CD4-positive, alpha-beta T cell treated with Interleukin-6 for 4 hours (primary cell): Measurements from ENCODE around the gene DUS2.
A peak's percentile ranks its signal among the peaks of the same experiment; 100 is the strongest.
"Not testable (repeated sequence)": the region's sequence is repeated elsewhere in the genome, so short reads cannot be mapped to it uniquely, and the experiment has no call there.

Source experiments
- DNase-seq: peaks from one replicate; pipeline ENCODE4 v3.0.0-alpha.2; 2020; ENCODE audit warnings: mixed read lengths

DUS2 gene

DNA sequence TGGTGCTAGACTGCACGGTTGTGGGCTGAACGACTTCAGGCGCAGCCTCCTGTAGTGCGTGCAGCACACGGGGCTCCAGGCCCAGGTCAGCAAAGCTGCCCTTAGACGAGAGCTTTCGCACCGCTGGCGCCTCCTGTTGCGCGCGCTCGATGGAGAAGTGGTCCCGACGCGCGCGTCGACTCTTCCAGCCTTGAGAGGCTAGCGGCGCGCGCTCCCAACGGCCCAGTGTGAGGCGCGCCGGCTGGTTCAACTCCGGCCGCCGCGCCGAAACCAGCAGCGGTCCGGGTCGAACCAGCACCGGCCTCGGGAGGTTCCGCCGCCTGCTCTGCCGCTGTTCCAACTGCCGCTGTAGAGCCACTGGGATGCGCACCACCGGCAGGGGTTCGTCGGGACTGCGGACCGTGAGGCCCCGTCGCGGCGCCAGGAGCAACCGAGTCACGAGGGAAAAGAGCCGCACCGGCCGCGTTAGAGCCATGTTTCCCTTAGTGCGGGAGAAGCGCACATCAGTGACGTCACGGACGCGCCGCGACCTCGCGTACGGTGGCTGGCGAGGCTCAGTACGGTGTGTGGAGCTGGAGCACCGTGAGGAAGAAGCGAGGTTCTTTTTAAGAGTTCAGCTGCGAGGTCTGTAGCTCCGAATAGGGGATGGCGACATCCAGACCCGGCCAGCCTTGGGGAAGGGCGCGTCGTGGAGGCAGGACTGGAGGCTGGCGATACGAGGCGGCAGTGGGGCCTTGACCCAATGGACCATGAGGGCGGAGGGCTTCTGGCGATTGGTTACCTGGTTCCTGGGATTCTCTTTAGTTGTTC is at the start of gene DUS2, which contains the start of gene DDX28:
DUS2 (plus strand) TSS at position 557 of the 810 bp plus-strand sequence. CDS start 14,740 bp downstream, outside the sequence.
DDX28 (minus strand) TSS at position 505 of the 810 bp plus-strand sequence; CDS start at position 475, 30 bp downstream.
- peak; percentile 93 for DNase-seq

- no peak for DNase-seq
Observed at GRCh38 chr16:67975321-67976105, 47.6 kb upstream of the DUS2 start.

GRCh38 chr16:67976205-67976604 is 46.9 kb upstream of the DUS2 start:
- no peak for DNase-seq

- no peak for DNase-seq
Observed at GRCh38 chr16:67977005-67977404, 46.1 kb upstream of the DUS2 start.

DNA sequence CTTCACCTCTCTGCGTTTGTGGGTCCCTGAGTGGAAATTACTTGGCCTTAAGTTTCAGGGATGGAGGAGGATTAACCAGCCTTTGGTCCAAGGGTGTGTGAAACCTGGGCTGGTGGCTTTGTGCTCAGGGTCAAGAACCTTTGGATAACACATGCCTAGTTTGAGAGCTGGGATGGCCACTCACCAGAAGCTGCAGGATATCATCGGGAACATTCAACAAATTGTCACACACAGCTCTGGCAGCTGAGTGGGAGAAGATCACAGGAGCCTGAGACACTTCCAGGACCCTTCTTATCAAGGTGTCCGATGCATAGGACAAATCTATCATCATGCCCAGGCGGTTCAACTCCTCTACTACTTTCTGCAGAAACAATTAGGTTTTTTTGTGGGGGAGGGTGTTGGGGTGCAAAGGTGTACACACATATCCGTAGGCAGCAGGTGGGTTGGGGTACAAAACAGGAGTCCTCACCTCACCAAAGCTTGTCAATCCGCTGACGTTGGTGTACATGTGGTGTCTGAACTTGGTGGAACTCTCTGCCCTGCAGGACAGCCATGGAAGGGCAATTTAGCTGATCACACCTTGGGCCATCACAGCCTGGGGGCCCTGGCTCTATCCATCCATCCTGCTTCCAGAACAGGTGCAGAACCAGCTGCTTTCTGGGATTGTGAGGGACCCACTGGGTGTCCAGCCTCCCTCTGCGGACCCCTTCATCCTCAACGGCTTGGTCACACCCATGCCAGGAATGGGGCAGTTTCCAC is 45.4 kb upstream of the DUS2 start:
- DNase-seq = no peak

- DNase-seq = peak; percentile 22
Observed at GRCh38 chr16:67979955-67980678, 43.0 kb upstream of the DUS2 start, which contains the start of gene DPEP3. Gene DPEP3, minus strand, starts transcription at chr16:67980499. Its CDS starts 119 bp downstream, at chr16:67980380.

GRCh38 chr16:67982011-67982696 is 40.9 kb upstream of the DUS2 start:
- DNase-seq = no peak

- DNase-seq = no peak
Observed at GRCh38 chr16:67986949-67987348, 36.1 kb upstream of the DUS2 start.

DNA sequence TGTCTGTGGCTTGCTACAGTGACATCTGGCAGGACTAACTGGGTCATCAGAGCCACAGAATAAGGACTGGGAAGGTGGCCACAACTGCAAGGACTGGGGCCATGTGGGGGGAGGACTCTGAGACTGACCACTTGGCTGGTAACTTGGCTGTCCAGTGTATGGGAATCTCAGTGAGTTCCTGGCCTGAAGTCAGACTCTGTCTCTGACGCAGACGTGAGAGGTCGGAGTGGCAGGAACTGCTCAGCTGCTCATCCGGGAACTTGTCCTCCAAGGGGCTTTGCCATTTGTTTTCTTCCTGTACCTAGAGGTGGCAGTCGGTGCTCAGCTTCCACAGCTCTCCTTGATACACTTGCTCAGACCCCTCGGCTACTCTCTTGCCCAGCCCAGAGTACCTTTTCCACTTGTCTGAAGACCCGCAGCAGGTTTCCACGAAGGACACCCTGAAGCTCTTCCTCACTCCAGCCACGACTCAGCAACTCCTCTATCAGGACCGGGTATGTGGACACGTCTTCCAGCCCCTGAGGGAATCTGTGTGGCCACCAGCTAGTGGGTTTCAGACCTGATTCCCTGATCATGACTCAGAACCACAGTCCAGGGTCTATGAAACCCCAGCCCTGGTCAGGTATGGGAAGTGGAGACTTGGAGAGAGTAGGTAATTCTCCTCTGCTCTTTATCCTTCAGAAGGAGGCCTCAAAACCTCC is 35.5 kb upstream of the DUS2 start:
- DNase-seq = no peak

DNA sequence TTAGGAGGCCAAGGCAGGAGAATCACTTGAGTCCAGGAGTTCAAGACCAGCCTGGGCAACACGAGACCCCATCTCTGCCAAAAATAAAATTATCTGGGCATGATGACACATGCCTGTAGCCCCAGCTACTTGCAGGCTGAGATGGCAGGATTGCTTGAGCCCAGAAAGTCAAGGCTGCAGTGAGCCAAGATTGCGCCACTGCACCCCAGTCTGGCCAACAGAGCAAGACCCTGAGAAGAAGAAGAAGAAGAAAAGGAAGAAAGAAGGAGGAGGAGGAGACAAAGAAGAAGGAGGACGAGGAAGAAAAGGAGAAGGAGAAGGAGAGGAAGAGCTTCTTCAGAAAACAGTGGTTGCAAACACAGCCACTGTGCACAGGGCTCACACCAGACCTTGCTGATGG is 34.4 kb upstream of the DUS2 start:
- DNase-seq = no peak

DNA sequence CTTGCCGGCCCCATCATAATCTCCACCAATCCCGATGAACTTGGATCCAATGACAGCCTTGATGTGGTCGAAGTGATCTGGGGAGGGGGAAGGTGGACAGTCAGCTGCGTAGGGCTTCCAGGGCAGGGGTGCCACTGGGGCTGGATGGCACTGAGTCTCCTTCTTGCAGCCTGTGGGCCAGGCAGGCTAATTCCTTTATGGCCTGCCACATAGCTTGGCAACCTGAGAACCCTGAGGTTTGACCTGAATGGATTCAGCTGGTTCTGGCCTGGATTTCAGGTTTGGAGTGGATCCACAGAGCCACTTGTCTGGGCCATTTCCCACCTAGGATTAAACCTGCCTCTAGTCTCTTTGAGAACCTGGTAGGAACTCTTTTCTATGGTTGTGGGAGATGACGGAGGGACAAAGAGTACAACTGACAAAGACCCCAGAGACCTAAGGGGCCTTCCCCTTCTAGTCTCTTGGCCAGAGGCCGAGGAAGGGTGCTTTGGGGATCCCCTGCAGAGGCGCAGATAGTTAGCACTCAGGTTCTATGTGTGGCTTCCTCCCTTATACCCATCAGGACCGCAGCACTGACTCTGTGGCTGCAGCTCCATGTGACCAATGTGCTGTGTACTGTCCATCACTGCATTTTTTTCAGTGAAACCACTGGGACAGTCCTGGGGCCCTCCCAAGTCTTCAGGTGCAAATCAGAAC is 33.6 kb upstream of the DUS2 start:
- no peak for DNase-seq

- no peak for DNase-seq
Observed at GRCh38 chr16:67990018-67990386, 33.1 kb upstream of the DUS2 start.

DNA sequence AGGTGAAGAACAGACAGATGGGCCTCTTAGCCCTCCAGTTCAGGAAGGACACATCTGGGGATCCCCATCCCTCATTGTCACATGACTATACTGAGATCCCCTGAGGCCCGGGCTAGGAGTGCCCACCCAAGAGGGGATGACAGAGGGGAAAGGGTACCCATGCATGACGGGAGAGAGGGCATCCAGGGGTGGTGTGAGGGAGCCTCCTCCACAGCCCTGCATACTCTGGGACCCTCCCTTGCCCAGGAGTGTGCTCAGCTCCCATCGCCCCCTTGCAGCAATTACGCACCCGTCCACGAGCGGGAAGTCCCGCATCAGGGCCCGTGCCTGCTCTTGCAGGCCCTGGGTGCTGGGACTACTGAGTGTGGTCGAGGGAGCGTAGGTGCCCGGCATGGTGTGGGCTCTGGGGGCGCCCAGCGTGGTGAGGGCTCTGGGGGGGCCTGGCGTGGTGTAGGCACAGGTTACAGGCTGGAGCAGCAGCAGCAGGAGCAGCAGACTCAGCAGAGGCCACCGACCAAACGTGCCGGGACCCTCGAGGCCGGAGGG is 30.4 kb upstream of the DUS2 start:
- no peak for DNase-seq

DNA sequence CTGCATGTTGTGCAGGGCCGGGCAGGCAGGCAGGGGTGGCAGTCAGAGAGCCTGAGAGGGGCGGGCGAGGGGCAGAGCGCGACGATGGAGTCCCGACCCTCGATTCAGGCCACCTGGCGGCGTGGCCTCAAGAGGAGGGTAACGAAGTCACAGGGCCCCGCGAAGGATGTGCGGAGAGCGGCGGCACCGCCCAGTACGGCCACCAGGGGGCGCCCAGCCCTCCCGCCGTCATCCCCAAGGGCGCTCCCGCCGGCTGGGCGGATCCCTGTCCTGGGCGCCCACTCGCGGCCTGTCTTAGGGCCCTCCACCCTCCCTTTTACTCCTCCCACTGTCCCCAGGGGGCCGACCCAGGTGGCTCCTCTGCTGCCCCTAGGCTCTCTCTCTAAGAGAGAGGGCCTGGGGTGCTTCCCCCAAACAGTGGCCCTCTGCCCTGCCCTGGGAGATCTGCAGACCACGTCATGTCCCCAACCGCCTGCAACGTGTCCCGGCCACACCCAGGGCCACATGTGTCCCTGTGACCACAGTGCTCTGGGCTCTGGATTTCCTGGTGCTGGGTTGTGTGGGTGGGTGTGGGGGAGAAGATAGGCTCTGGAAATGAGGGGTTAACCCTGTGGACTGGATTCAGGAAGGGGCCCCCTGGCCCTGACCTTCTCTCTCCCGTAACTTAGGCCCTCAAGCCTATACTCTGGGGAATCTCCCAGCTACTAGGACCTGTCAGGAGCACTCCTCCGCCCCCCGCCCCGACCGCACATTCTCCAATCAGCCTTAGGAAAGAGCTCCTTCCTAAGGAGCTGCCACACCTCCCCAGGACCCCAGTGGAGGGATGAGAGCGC is 29.7 kb upstream of the DUS2 start:
- DNase-seq = peak; percentile 87

- DNase-seq = peak; percentile 12
Observed at GRCh38 chr16:67994040-67994408, 29.1 kb upstream of the DUS2 start.

DNA sequence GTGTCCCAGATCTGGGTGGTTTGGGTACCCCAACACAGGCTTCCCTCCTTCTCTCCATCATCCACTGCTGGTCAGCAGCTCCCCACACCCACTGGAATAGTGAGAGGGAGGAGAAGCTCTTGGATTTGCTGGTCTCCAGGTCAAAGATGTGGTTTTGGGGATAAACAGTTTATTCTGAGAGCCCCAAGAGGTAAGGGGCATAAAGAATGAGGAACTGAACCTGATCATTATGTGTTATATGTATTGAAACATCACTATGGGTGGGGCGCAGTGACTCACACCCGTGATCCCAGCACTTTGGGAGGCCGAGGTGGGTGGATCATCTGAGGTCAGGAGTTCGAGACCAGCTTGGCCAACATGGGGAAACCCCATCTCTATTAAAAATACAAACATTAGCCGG is 27.7 kb upstream of the DUS2 start:
- peak; percentile 15 for DNase-seq

GRCh38 chr16:67996666-67997065 is 26.4 kb upstream of the DUS2 start:
- no peak for DNase-seq

DNA sequence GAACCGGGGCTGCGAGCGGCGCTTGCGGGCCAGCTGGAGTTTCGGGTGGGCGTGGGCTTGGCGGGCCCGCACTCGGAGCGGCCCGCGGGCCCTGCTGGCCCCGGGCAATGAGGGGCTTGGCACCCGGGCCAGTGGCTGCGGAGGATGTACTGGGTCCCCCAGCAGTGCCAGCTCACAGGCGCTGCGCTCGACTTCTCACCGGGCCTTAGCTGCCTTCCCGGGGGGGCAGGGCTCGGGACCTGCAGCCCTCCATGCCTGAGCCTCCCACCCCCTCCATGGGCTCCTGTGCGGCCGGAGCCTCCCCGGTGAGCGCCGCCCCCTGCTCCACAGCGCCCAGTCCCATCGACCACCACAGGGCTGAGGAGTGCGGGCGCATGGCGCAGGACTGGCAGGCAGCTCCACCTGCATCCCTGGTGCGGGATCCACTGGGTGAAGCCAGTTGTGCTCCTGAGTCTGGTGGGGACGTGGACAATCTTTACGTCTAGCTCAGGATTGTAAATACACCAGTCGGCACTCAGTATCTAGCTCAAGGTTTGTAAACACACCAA is 24.8 kb upstream of the DUS2 start:
- not testable (repeated sequence) for DNase-seq
